Fibroblast of pulmonary artery (primary cell): Measurements from ENCODE around the gene HAPLN2.

ENCODE experiments used
- DNase-seq: peaks from one replicate; pipeline ENCODE4 v3.0.0-alpha.2; 2010; ENCODE audit warnings: low read depth
- H3K4me3 ChIP-seq: replicated peaks from 2 replicates; pipeline ENCODE4 v1.5.1; 2011; ENCODE audit warnings: low read depth, mild to moderate bottlenecking, control low read depth, low read length, moderate library complexity
- TF ChIP-seq, protein P1 (sequence below): IDR thresholded peaks from 2 replicates; pipeline ENCODE4 v1.5.1; 2011; ENCODE audit warnings: mild to moderate bottlenecking, control low read depth, low read length, inconsistent platforms; ENCODE audit errors: missing control alignments

Gene HAPLN2

DNA sequence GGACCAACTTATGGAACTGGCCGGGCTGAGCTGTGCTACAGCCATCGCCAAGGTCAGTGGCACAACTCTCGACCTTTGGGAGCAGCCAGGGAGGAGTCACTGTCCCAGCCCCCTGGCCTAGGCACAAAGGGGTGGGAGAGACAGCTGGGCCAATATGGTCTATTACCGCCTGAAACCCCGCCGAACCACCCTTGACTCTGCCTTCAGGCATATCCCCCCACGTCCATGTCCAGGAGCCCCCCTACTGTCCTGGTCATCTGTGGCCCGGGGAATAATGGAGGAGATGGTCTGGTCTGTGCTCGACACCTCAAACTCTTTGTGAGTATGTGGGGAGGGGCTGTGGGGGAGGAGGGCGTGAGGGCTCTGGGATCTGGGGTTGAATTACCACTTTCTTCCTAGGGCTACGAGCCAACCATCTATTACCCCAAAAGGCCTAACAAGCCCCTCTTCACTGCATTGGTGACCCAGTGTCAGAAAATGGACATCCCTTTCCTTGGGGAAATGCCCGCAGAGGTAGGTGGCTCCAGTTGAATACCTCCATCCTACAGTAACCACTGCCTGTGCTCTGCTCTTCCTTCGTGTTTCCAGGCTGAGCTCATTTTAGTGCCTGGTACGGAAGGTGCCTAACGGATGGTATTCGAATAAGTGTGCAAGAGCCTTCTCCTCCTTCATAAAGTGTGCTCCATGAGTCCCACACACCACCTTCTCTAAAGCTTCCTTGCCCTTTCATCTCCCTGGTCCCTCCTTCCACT, 26.9 kb upstream of the HAPLN2 start:
- TF ChIP-seq, protein P1, sequence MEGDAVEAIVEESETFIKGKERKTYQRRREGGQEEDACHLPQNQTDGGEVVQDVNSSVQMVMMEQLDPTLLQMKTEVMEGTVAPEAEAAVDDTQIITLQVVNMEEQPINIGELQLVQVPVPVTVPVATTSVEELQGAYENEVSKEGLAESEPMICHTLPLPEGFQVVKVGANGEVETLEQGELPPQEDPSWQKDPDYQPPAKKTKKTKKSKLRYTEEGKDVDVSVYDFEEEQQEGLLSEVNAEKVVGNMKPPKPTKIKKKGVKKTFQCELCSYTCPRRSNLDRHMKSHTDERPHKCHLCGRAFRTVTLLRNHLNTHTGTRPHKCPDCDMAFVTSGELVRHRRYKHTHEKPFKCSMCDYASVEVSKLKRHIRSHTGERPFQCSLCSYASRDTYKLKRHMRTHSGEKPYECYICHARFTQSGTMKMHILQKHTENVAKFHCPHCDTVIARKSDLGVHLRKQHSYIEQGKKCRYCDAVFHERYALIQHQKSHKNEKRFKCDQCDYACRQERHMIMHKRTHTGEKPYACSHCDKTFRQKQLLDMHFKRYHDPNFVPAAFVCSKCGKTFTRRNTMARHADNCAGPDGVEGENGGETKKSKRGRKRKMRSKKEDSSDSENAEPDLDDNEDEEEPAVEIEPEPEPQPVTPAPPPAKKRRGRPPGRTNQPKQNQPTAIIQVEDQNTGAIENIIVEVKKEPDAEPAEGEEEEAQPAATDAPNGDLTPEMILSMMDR, result no peak
- peak overlapping the region; percentile 80 for H3K4me3 ChIP-seq
- DNase-seq, result no peak

DNA sequence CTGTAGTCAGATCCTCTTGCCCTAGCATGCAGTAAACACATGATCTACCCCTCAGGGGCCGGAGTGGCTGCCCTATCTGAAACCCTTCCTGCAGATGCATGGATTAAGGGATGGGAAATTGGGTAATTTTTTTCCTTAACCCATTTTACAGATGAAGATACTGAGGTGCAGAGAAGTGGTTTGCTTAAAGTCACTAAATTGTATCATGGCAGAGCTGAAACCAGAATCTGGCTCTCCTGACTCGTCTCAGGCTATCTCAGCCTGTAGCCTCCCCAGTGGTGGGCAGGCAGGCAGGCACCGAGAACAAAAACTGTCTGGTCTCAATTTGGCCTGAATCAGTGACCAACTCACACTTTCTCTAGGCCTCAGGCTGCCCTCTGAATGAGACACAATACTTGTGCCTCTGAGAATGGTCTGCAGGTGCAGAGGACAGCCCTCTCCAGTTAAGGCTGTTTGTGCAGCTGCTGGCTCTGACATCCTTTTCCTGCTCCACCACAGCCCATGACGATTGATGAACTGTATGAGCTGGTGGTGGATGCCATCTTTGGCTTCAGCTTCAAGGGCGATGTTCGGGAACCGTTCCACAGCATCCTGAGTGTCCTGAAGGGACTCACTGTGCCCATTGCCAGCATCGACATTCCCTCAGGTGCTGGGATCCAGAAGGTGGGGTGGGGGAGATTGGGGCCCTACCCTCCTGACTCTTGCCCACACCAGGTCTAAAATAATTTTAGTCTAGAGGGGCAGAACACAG, 26.1 kb upstream of the HAPLN2 start:
- H3K4me3 ChIP-seq, result no peak overlapping the region
- DNase-seq, result no peak

DNA sequence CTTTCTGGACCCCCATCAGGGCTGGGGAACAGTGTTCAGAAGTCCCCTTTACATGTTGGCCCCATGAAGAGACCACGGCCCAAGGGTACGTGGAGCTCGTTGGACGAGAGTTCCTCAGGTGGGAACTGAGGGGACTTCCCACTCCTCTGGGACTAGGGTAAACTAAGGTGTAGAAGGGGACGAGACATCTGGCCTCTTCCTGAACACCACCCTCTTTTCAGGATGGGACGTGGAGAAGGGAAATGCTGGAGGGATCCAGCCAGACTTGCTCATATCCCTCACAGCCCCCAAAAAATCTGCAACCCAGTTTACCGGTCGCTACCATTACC, 25.6 kb upstream of the HAPLN2 start:
- no peak overlapping the region for H3K4me3 ChIP-seq
- TF ChIP-seq, protein P1, result no peak
- no peak for DNase-seq

More for the DNA sequence above, 26.1 kb upstream of the HAPLN2 start:
- TF ChIP-seq, protein P1, result no peak

DNA sequence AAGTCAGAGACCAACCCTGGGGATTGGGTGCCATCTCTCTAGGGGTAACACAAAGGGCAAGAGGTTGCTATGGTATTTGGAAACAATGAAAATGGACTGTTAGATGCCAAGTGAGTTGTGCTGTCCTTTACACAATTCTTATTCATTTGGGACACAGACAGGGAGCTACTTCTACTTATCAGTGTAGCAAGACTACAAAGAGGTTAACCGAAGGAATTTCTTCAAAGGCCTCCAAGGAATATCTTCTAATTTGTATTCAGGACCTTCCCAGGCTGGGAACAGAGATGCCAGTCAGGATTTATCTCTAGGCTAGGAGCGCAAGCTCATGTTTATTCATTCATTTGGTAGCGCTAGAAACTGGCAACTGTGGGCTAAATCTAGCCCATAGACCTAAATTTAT, 25.0 kb upstream of the HAPLN2 start:
- TF ChIP-seq, protein P1, result no peak
- no peak overlapping the region for H3K4me3 ChIP-seq
- no peak for DNase-seq

DNA sequence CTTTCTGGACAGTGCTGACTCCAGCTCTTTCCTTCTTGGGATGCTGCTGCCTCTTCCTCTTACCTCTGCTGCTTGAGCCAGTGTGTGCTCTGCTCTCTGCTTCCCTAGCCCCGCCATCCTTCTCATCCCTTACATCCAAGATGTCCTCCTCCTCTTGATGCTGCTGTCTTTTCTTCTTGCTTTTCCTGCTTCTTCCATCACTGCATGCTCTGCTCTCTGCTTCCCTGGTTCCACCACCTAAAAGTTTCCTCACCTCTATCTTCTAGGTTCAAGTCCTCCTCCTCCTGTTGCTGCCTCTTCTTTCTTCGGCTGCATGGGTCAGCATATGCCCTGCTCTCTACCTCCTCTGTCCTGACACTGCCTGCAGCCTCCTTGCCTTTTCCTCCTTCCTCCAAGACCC, 24.2 kb upstream of the HAPLN2 start:
- no peak overlapping the region for H3K4me3 ChIP-seq
- TF ChIP-seq, protein P1, result no peak
- DNase-seq, result no peak

DNA sequence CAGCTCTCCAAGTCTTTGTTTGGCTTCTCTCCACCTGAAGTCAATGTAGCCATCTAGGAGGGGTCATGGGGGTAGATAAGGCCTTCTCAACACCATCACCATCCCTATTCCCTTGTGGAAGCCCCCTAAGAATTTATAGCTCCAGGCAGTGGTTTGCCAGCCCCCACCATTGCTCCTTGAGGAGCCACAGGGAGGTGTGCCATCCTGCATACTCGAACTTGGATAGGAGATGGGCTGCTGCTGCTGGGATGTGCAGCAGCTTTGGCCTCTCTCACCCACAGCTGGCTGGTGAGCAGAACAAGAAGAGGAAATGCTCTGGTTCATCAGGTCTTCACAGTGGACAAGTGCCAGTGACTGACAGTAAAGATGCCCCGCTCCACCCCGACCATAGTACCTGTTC, 22.8 kb upstream of the HAPLN2 start:
- H3K4me3 ChIP-seq, result no peak overlapping the region
- no peak for DNase-seq
- TF ChIP-seq, protein P1, result no peak
